ENCODE results near the gene DMWD.
"Not testable (repeated sequence)": the region's sequence is repeated elsewhere in the genome, so short reads cannot be mapped to it uniquely, and the experiment has no call there.

The DMWD gene

GRCh38 chr19:45817010-45817724, 24.5 kb upstream of the DMWD start:
- in situ Hi-C loops (cut with HindIII; ENCODE audit: low sequenced_read_pairs) = no loop called here

GRCh38 chr19:45816236-45817009, 23.8 kb upstream of the DMWD start:
- in situ Hi-C loops (cut with HindIII; ENCODE audit: low sequenced_read_pairs) = no loop called here

GRCh38 chr19:45815481-45816216, 23.0 kb upstream of the DMWD start:
- in situ Hi-C loops (cut with HindIII; ENCODE audit: low sequenced_read_pairs) = no loop called here

GRCh38 chr19:45814851-45815480, 22.3 kb upstream of the DMWD start, which contains the start of gene RSPH6A:
Gene RSPH6A, minus strand, starts transcription at chr19:45815308. Its CDS starts 132 bp downstream, at chr19:45815176.
- in situ Hi-C loops (cut with HindIII; ENCODE audit: low sequenced_read_pairs) = no loop called here

GRCh38 chr19:45814166-45814780, 21.6 kb upstream of the DMWD start:
- in situ Hi-C loops (cut with HindIII; ENCODE audit: low sequenced_read_pairs) = no loop called here

GRCh38 chr19:45812297-45812696, 19.7 kb upstream of the DMWD start:
- in situ Hi-C loops (cut with HindIII; ENCODE audit: low sequenced_read_pairs) = no loop called here

- in situ Hi-C loops (cut with HindIII; ENCODE audit: low sequenced_read_pairs) = no loop called here
Measured at GRCh38 chr19:45809643-45810159, 17.1 kb upstream of the DMWD start.

GRCh38 chr19:45805719-45806118, 13.1 kb upstream of the DMWD start:
- in situ Hi-C loops (cut with HindIII; ENCODE audit: low sequenced_read_pairs) = no loop called here

- in situ Hi-C loops (cut with HindIII; ENCODE audit: low sequenced_read_pairs) = no loop called here
Measured at GRCh38 chr19:45804959-45805230, 12.2 kb upstream of the DMWD start.

GRCh38 chr19:45804140-45804958, 11.7 kb upstream of the DMWD start:
- in situ Hi-C loops (cut with HindIII; ENCODE audit: low sequenced_read_pairs) = no loop called here

- in situ Hi-C loops (cut with HindIII; ENCODE audit: low sequenced_read_pairs) = no loop called here
Measured at GRCh38 chr19:45801603-45802175, 9.0 kb upstream of the DMWD start.

GRCh38 chr19:45800070-45800553, 7.5 kb upstream of the DMWD start:
- in situ Hi-C loops (cut with HindIII; ENCODE audit: low sequenced_read_pairs) = no loop called here

GRCh38 chr19:45799541-45799940, 6.9 kb upstream of the DMWD start:
- in situ Hi-C loops (cut with HindIII; ENCODE audit: low sequenced_read_pairs) = not testable (repeated sequence)

- in situ Hi-C loops (cut with HindIII; ENCODE audit: low sequenced_read_pairs) = no loop called here
Measured at GRCh38 chr19:45798995-45799517, 6.4 kb upstream of the DMWD start.

- in situ Hi-C loops (cut with HindIII; ENCODE audit: low sequenced_read_pairs) = no loop called here
Measured at GRCh38 chr19:45794627-45795026, 2.0 kb upstream of the DMWD start.

GRCh38 chr19:45793876-45794275, 1.2 kb upstream of the DMWD start:
- in situ Hi-C loops (cut with HindIII; ENCODE audit: low sequenced_read_pairs) = no loop called here

- in situ Hi-C loops (cut with HindIII; ENCODE audit: low sequenced_read_pairs) = no loop called here
Measured at GRCh38 chr19:45793178-45793564, 526 bp upstream of the DMWD start.

GRCh38 chr19:45791744-45792469, 738 bp downstream of the DMWD start:
- in situ Hi-C loops (cut with HindIII; ENCODE audit: low sequenced_read_pairs) = no loop called here

All from DLD1 (cell line).